ENCODE results near the gene DOLPP1. TPM values are rescaled to one million over a fixed set of nuclear protein-coding genes. Genes with fewer than 3 reads are reported as not detected.

DOLPP1 gene
- total RNA-seq, 1 donor from 2014 or later: 44.2 TPM

GRCh38 chr9:129070696-129071525 is 10.0 kb upstream of the DOLPP1 start:
- no peak for DNase-seq
- Mint-ChIP-seq H3K4me3 (ENCODE audit: unreplicated experiment) (no peak overlapping the region), H3K4me1 (ENCODE audit: low read depth, unreplicated experiment) (peaks cover 6% of the 10 kb centered on the region), H3K27me3 (ENCODE audit: unreplicated experiment) (no peaks in the 10 kb centered on the region), H3K36me3 (ENCODE audit: unreplicated experiment) (no peaks in the 10 kb centered on the region), H3K9me3 (ENCODE audit: unreplicated experiment) (no peaks in the 10 kb centered on the region), H3K27ac (ENCODE audit: unreplicated experiment) (no peak overlapping the region)
- TF ChIP-seq CTCF (IDR thresholded peaks at IDR 0.05; ENCODE audit: partially characterized antibody, unreplicated experiment): no peak

- no peak for DNase-seq
- no peak for TF ChIP-seq CTCF (IDR thresholded peaks at IDR 0.05; ENCODE audit: partially characterized antibody, unreplicated experiment)
- Mint-ChIP-seq H3K27ac (ENCODE audit: unreplicated experiment) (no peak overlapping the region), H3K36me3 (ENCODE audit: unreplicated experiment) (no peaks in the 10 kb centered on the region), H3K9me3 (ENCODE audit: unreplicated experiment) (no peaks in the 10 kb centered on the region), H3K27me3 (ENCODE audit: unreplicated experiment) (no peaks in the 10 kb centered on the region), H3K4me3 (ENCODE audit: unreplicated experiment) (no peak overlapping the region), H3K4me1 (ENCODE audit: low read depth, unreplicated experiment) (peaks cover 6% of the 10 kb centered on the region)
Observed at GRCh38 chr9:129071526-129072126, 9.3 kb upstream of the DOLPP1 start.

- H3K27ac Mint-ChIP-seq (ENCODE audit: unreplicated experiment): no peak overlapping the region
- H3K4me1 Mint-ChIP-seq (ENCODE audit: low read depth, unreplicated experiment): peaks cover 6% of the 10 kb centered on the region
- no peak overlapping the region for H3K4me3 Mint-ChIP-seq (ENCODE audit: unreplicated experiment)
- TF ChIP-seq CTCF (IDR thresholded peaks at IDR 0.05; ENCODE audit: partially characterized antibody, unreplicated experiment): no peak
- peaks cover 2% of the 10 kb centered on the region for H3K9me3 Mint-ChIP-seq (ENCODE audit: unreplicated experiment)
- H3K36me3 Mint-ChIP-seq (ENCODE audit: unreplicated experiment): no peaks in the 10 kb centered on the region
- no peak for DNase-seq
- no peaks in the 10 kb centered on the region for H3K27me3 Mint-ChIP-seq (ENCODE audit: unreplicated experiment)
Observed at GRCh38 chr9:129072171-129072570, 8.7 kb upstream of the DOLPP1 start.

- Mint-ChIP-seq H3K27me3 (ENCODE audit: unreplicated experiment) (no peaks in the 10 kb centered on the region), H3K4me3 (ENCODE audit: unreplicated experiment) (no peak overlapping the region), H3K36me3 (ENCODE audit: unreplicated experiment) (no peaks in the 10 kb centered on the region), H3K4me1 (ENCODE audit: low read depth, unreplicated experiment) (peaks cover 6% of the 10 kb centered on the region), H3K9me3 (ENCODE audit: unreplicated experiment) (peaks cover 2% of the 10 kb centered on the region), H3K27ac (ENCODE audit: unreplicated experiment) (no peak overlapping the region)
- TF ChIP-seq CTCF (IDR thresholded peaks at IDR 0.05; ENCODE audit: partially characterized antibody, unreplicated experiment): no peak
- no peak for DNase-seq
Observed at GRCh38 chr9:129073404-129073803, 7.5 kb upstream of the DOLPP1 start.

DNA sequence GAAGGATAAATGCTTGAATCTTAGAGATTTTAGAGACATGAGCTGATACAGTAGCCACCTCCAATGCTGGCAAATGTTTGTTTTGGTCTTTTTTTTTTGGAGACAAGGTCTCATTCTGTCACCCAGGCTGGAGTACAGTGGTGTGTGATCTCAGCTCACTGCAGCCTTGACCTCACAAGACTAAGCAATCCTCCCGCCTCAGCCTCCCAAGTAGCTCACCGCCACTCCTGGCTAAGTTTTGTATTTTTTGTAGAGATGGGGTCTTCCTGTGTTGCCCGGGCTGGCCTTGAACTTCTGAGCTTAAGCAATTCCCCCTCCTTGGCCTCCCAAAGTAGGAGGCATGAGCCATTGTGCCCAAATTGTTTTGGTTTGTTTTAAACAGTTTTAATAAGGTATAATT is 6.8 kb upstream of the DOLPP1 start:
- no peak overlapping the region for H3K27ac Mint-ChIP-seq (ENCODE audit: unreplicated experiment)
- no peaks in the 10 kb centered on the region for H3K36me3 Mint-ChIP-seq (ENCODE audit: unreplicated experiment)
- peaks cover 2% of the 10 kb centered on the region for H3K4me1 Mint-ChIP-seq (ENCODE audit: low read depth, unreplicated experiment)
- no peak overlapping the region for H3K4me3 Mint-ChIP-seq (ENCODE audit: unreplicated experiment)
- peaks cover 2% of the 10 kb centered on the region for H3K9me3 Mint-ChIP-seq (ENCODE audit: unreplicated experiment)
- no peak for DNase-seq
- no peak for TF ChIP-seq CTCF (IDR thresholded peaks at IDR 0.05; ENCODE audit: partially characterized antibody, unreplicated experiment)
- H3K27me3 Mint-ChIP-seq (ENCODE audit: unreplicated experiment): no peaks in the 10 kb centered on the region

All from glutamatergic neuron (in vitro differentiated cells).